Adrenal gland (tissue), 5 donors: ENCODE results near the gene COL24A1.

ENCODE experiments used
- POLR2A ChIP-seq, 2 donors: fragments of 450-650 bp; IDR thresholded peaks; one replicate each; pipeline ENCODE4 v1.6.1; 2017; ENCODE audit warnings: antibody characterized with exemption in 2 of 2, mild to moderate bottlenecking in 2 of 2, moderate library complexity in 1 of 2
- TF ChIP-seq, protein P1 (sequence below), 6 experiments: fragments of 450-650 bp in 4 of 6; fragments of 200-600 bp in 2 of 6; sonication (generic) in 1 of 6; IDR thresholded peaks; 1 replicate in 5 of 6; 2 replicates in 1 of 6; pipeline versions ENCODE4 v1.5.1 to v1.8.0; 2016 to 2021; ENCODE audit warnings: antibody characterized with exemption in 6 of 6, mild to moderate bottlenecking in 2 of 6, moderate library complexity in 1 of 6
- donor health status: DM: no; HTN: no; CAD: no.

DNA sequence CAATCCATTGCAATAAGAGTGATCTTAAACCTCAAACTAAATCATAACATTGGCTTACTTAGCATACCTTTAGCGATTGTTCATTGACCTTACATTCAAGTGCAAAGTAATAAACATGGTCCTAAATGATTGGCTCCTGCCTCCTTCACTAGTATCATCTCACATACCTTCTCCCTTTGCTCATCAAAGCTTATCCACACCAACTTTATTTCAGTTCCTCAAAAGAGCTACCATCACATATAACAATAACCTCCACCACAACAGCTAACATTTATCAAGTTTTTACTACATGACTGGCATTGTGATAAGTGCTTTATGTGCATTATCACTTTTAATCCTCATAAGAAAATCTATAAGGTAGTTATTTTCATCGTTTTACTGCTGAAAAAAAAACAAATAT, 198.8 kb downstream of the COL24A1 start:
- TF ChIP-seq, protein P1, sequence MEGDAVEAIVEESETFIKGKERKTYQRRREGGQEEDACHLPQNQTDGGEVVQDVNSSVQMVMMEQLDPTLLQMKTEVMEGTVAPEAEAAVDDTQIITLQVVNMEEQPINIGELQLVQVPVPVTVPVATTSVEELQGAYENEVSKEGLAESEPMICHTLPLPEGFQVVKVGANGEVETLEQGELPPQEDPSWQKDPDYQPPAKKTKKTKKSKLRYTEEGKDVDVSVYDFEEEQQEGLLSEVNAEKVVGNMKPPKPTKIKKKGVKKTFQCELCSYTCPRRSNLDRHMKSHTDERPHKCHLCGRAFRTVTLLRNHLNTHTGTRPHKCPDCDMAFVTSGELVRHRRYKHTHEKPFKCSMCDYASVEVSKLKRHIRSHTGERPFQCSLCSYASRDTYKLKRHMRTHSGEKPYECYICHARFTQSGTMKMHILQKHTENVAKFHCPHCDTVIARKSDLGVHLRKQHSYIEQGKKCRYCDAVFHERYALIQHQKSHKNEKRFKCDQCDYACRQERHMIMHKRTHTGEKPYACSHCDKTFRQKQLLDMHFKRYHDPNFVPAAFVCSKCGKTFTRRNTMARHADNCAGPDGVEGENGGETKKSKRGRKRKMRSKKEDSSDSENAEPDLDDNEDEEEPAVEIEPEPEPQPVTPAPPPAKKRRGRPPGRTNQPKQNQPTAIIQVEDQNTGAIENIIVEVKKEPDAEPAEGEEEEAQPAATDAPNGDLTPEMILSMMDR (IDR thresholded peaks at IDR 0.05) = no peak
- TF ChIP-seq POLR2A (IDR thresholded peaks at IDR 0.05) = no peak
